MM.1S (cell line): Measurements from ENCODE around the gene HOXA13.

ENCODE experiments used
- DNase-seq: peaks from one replicate; pipeline ENCODE4 v3.0.0-alpha.2; 2015
- H2AFZ ChIP-seq: fragments of 300-600 bp; sonication (generic); 2 replicates; pipeline ENCODE4 v1.6.0; 2016; ENCODE audit warnings: antibody characterized with exemption, low read length
- H3F3A ChIP-seq: fragments of 300-600 bp; sonication (generic); 2 replicates; pipeline ENCODE4 v1.6.1; 2016; ENCODE audit warnings: mild to moderate bottlenecking, antibody characterized with exemption, low read length, moderate library complexity, mixed read lengths; ENCODE audit not compliant: insufficient read depth
- H3K27ac ChIP-seq: fragments of 300-600 bp; sonication (generic); 2 replicates; pipeline ENCODE4 v1.5.1; 2016; ENCODE audit warnings: mild to moderate bottlenecking, low read length
- H3K27me3 ChIP-seq: fragments of 300-600 bp; sonication (generic); replicated peaks from 2 replicates; pipeline ENCODE4 v1.6.0; 2016; ENCODE audit warnings: low read length; ENCODE audit not compliant: insufficient read depth
- H3K36me3 ChIP-seq: fragments of 300-600 bp; sonication (generic); replicated peaks from 2 replicates; pipeline ENCODE4 v1.6.1; 2016; ENCODE audit warnings: mild to moderate bottlenecking, low read length, mixed read lengths; ENCODE audit not compliant: insufficient read depth
- H3K4me1 ChIP-seq: fragments of 300-600 bp; sonication (generic); 2 replicates; pipeline ENCODE4 v1.6.1; 2016; ENCODE audit warnings: low read length, mixed read lengths
- H3K4me2 ChIP-seq: fragments of 300-600 bp; sonication (generic); 2 replicates; pipeline ENCODE4 v1.6.0; 2016; ENCODE audit warnings: low read depth, low read length
- H3K4me3 ChIP-seq: fragments of 300-600 bp; sonication (generic); 2 replicates; pipeline ENCODE4 v1.5.1; 2016; ENCODE audit warnings: low read length, mixed read lengths
- H3K79me2 ChIP-seq: fragments of 300-600 bp; sonication (generic); 2 replicates; pipeline ENCODE4 v1.6.1; 2016; ENCODE audit warnings: mixed run types, low read length, mixed read lengths
- H3K9ac ChIP-seq: fragments of 300-600 bp; sonication (generic); 2 replicates; pipeline ENCODE4 v1.6.1; 2016; ENCODE audit warnings: low read length, mixed read lengths
- H3K9me2 ChIP-seq: fragments of 300-600 bp; sonication (generic); replicated peaks from 2 replicates; pipeline ENCODE4 v1.6.1; 2016; ENCODE audit warnings: mild to moderate bottlenecking, low read length, mixed read lengths; ENCODE audit not compliant: insufficient read depth
- H3K9me3 ChIP-seq: fragments of 300-600 bp; sonication (generic); replicated peaks from 2 replicates; pipeline ENCODE4 v1.6.1; 2016; ENCODE audit warnings: mild to moderate bottlenecking, low read length, mixed read lengths; ENCODE audit not compliant: insufficient read depth
- H4K20me1 ChIP-seq: fragments of 300-600 bp; sonication (generic); 2 replicates; pipeline ENCODE4 v1.6.1; 2016; ENCODE audit warnings: mild to moderate bottlenecking, low read length, moderate library complexity, mixed read lengths; ENCODE audit not compliant: insufficient read depth
- EZH2 ChIP-seq: fragments of 300-600 bp; sonication (generic); optimal IDR thresholded peaks from 2 replicates; pipeline ENCODE3; 2017; ENCODE audit warnings: low read depth, mild to moderate bottlenecking, antibody characterized with exemption, low read length, mixed read lengths
- EZH2phosphoT487 ChIP-seq: fragments of 300-600 bp; sonication (generic); IDR thresholded peaks from 2 replicates; pipeline ENCODE4 v1.6.1; 2018; ENCODE audit warnings: antibody characterized with exemption, low read length
- TF ChIP-seq, protein P1 (sequence below): fragments of 300-600 bp; sonication (generic); IDR thresholded peaks from 2 replicates; pipeline ENCODE4 v1.5.1; 2016; ENCODE audit warnings: antibody characterized with exemption, low read length, mixed read lengths

HOXA13 gene

GRCh38 chr7:27245124-27245797 is 45.4 kb upstream of the HOXA13 start:
- H3K9me2 ChIP-seq, result no peaks in the 10 kb centered on the region
- no peak overlapping the region for H3K4me3 ChIP-seq
- H3K9ac ChIP-seq, result no peak overlapping the region
- H3K4me2 ChIP-seq, result no peak overlapping the region
- peaks cover 53% of the 10 kb centered on the region for H3K27me3 ChIP-seq
- no peaks in the 10 kb centered on the region for H3K79me2 ChIP-seq
- H3K36me3 ChIP-seq, result no peaks in the 10 kb centered on the region
- no peaks in the 10 kb centered on the region for H3K4me1 ChIP-seq
- TF ChIP-seq EZH2 (no peak), EZH2phosphoT487 (no peak)
- TF ChIP-seq, protein P1, sequence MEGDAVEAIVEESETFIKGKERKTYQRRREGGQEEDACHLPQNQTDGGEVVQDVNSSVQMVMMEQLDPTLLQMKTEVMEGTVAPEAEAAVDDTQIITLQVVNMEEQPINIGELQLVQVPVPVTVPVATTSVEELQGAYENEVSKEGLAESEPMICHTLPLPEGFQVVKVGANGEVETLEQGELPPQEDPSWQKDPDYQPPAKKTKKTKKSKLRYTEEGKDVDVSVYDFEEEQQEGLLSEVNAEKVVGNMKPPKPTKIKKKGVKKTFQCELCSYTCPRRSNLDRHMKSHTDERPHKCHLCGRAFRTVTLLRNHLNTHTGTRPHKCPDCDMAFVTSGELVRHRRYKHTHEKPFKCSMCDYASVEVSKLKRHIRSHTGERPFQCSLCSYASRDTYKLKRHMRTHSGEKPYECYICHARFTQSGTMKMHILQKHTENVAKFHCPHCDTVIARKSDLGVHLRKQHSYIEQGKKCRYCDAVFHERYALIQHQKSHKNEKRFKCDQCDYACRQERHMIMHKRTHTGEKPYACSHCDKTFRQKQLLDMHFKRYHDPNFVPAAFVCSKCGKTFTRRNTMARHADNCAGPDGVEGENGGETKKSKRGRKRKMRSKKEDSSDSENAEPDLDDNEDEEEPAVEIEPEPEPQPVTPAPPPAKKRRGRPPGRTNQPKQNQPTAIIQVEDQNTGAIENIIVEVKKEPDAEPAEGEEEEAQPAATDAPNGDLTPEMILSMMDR, result no peak
- H2AFZ ChIP-seq, result no peak overlapping the region
- H3K27ac ChIP-seq, result no peak overlapping the region
- H3F3A ChIP-seq, result no peaks in the 10 kb centered on the region
- H4K20me1 ChIP-seq, result no peaks in the 10 kb centered on the region
- no peak for DNase-seq
- no peaks in the 10 kb centered on the region for H3K9me3 ChIP-seq

DNA sequence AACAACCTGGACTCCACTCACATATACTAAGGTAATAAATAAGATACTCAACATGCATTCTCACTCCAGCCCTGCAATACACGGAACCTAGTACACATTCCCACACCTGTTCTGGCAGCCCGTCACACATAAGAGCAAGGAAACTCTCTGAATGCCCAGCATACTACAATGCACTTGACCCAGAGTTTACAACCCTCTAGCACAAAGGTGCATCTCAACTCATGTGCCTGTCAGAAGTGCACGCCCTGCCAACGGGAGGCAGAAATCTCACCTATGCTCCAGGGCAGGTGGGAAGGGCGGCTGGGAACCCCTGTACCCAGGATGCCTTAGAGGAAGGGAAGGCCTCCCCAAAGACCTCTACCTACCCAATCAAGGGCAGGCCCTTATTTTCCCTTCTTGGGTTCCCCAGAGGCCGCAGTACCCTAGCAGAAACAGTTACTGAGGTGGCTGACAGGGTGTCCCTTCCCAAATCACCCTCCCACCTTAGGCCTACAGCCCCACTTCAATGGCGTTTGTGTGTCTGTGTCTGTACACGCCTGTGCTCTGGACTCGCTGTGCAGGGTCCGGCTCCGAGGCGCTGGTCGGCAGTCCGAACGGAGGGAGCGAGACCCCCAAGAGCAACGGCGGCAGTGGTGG is 44.7 kb upstream of the HOXA13 start:
- Histone ChIP-seq H3K4me2 (no peak overlapping the region), H3K79me2 (no peaks in the 10 kb centered on the region), H3F3A (no peaks in the 10 kb centered on the region), H3K9me2 (no peaks in the 10 kb centered on the region), H3K27me3 (peaks cover 58% of the 10 kb centered on the region), H4K20me1 (no peaks in the 10 kb centered on the region), H3K4me1 (no peaks in the 10 kb centered on the region), H2AFZ (no peak overlapping the region), H3K9me3 (no peaks in the 10 kb centered on the region), H3K27ac (no peak overlapping the region), H3K9ac (no peak overlapping the region), H3K36me3 (no peaks in the 10 kb centered on the region), H3K4me3 (no peak overlapping the region)
- TF ChIP-seq, protein P1, result no peak
- TF ChIP-seq EZH2 (no peak), EZH2phosphoT487 (no peak)
- no peak for DNase-seq

- no peaks in the 10 kb centered on the region for H3K4me1 ChIP-seq
- H3F3A ChIP-seq, result no peaks in the 10 kb centered on the region
- TF ChIP-seq EZH2 (no peak), EZH2phosphoT487 (no peak)
- TF ChIP-seq, protein P1, result no peak
- H3K4me2 ChIP-seq, result no peak overlapping the region
- H3K79me2 ChIP-seq, result no peaks in the 10 kb centered on the region
- H3K9me2 ChIP-seq, result no peaks in the 10 kb centered on the region
- peaks cover 58% of the 10 kb centered on the region for H3K27me3 ChIP-seq
- no peak overlapping the region for H2AFZ ChIP-seq
- H3K9ac ChIP-seq, result no peak overlapping the region
- no peak overlapping the region for H3K4me3 ChIP-seq
- no peak overlapping the region for H3K27ac ChIP-seq
- H3K9me3 ChIP-seq, result no peaks in the 10 kb centered on the region
- no peak for DNase-seq
- H4K20me1 ChIP-seq, result no peaks in the 10 kb centered on the region
- H3K36me3 ChIP-seq, result no peaks in the 10 kb centered on the region
These were observed 43.7 kb upstream of the HOXA13 start for GRCh38 chr7:27243340-27244163.
